Hematopoietic multipotent progenitor cell (in vitro differentiated cells): ENCODE measurements around the gene TUBB3. TPM values are rescaled to one million over a fixed set of nuclear protein-coding genes. Genes with fewer than 3 reads are reported as not detected.

Experiments used
- total RNA-seq: library from RNA; depleted of rRNA; stranded (reverse); fragments of >200 nt; gene quantifications from one replicate; pipeline ENCODE4 v1.2.3, GENCODE V29; 2012

The TUBB3 gene
- total RNA-seq, 1 donor: 1.1 TPM

Other genes with a start within 250 kb of the TUBB3 start
- 39.6 TPM for gene CDK10, start 236.7 kb upstream of the TUBB3 start, total RNA-seq
- 37.7 TPM for gene SPATA2L, start 221.6 kb upstream of the TUBB3 start, total RNA-seq
- 5.1 TPM for gene VPS9D1, start 202.4 kb upstream of the TUBB3 start, total RNA-seq
- 71.4 TPM for gene ZNF276, start 201.8 kb upstream of the TUBB3 start, total RNA-seq
- gene FANCA, start 106.7 kb upstream of the TUBB3 start, total RNA-seq: 43.1 TPM
- gene SPIRE2, start 94.9 kb upstream of the TUBB3 start, total RNA-seq: 0.54 TPM
- 195 TPM for gene TCF25, start 49.8 kb upstream of the TUBB3 start, total RNA-seq
- gene MC1R, start 4.5 kb upstream of the TUBB3 start, total RNA-seq: 15.9 TPM
- 29.4 TPM for gene DEF8, start 25.4 kb downstream of the TUBB3 start, total RNA-seq
- 1.1 TPM for gene DBNDD1, start 96.1 kb downstream of the TUBB3 start, total RNA-seq
- gene PRDM7, start 154.0 kb downstream of the TUBB3 start, total RNA-seq: not detected